ENCODE results near the gene SLC22A25. TPM values are rescaled to one million over a fixed set of nuclear protein-coding genes. Genes with fewer than 3 reads are reported as not detected.

Gene SLC22A25
- total and polyA plus RNA-seq, 2 of the 13 experiments (the other 11 are each of a cell fraction or from before 2014, with no cell fraction given), result 0.18 to 0.42 TPM

GRCh38 chr11:63244862-63245261 is 1.5 kb upstream of the SLC22A25 start:
- Histone ChIP-seq H3K4me2 (ENCODE audit: low read depth, low read length) (no peak overlapping the region), H4K20me1 (ENCODE audit: insufficient read depth, low read length) (no peaks in the 10 kb centered on the region), H3K4me3 (replicated peaks in 1 of 3; ENCODE audit: insufficient read depth in 1 of 3, low read depth in 2 of 3, low read length in 3 of 3) (no peak overlapping the region), H2AFZ (ENCODE audit: low read length) (no peak overlapping the region), H3K36me3 (replicated peaks in 1 of 2; ENCODE audit: control insufficient read depth in 1 of 2, insufficient read depth in 2 of 2, low read length in 2 of 2) (no peaks in the 10 kb centered on the region), H3K4me1 (ENCODE audit: insufficient read depth, low read length) (peaks cover 99% of the 10 kb centered on the region), H3K79me2 (ENCODE audit: insufficient read depth, low read length) (no peaks in the 10 kb centered on the region), H3K9me3 (ENCODE audit: low read length) (no peaks in the 10 kb centered on the region), H3K27ac (ENCODE audit: extremely low read length, insufficient read depth, low read length) (peak overlapping the region; percentile 3), H3K9ac (ENCODE audit: insufficient read depth, low read depth, low read length) (no peak overlapping the region), H3K27me3 (ENCODE audit: control insufficient read depth in 1 of 2, insufficient read depth in 2 of 2, low read length in 2 of 2) (no peaks in the 10 kb centered on the region)
- ChIA-PET POLR2A (no interaction called here), CTCF (ENCODE audit: low intra/inter-chr PET ratio, low total read pairs) (no interaction called here)
- no TSS peak for BruUV-seq (replicated peaks)
- peak; percentile 74 for TF ChIP-seq NFE2L2 (IDR thresholded peaks at IDR 0.05; ENCODE audit: low read length)
- TF ChIP-seq PAF1 (CRISPR knock-in tag; IDR thresholded peaks at IDR 0.05), result no peak
- WGBS (ENCODE audit: low lambda C conversion rate), result 95% methylated on average over 2 of the region's 2 CpGs
- intact Hi-C loops (cut with micrococcal nuclease; ENCODE audit: unreplicated experiment), result no loop called here
- no peak for FAIRE-seq
- ATAC-seq, result no peak
- peak; percentile 32 for DNase-seq (ENCODE audit: low spot score)
- in situ Hi-C loops (cut with HindIII; ENCODE audit: extremely low pct_ligation_motif_present, low pct_unique_long_range_greater_than_20kb), result no loop called here

- Histone ChIP-seq H3K36me3 (replicated peaks in 1 of 2; ENCODE audit: control insufficient read depth in 1 of 2, insufficient read depth in 2 of 2, low read length in 2 of 2) (no peaks in the 10 kb centered on the region), H3K79me2 (ENCODE audit: insufficient read depth, low read length) (no peaks in the 10 kb centered on the region), H3K4me1 (ENCODE audit: insufficient read depth, low read length) (peaks cover 99% of the 10 kb centered on the region), H3K9ac (ENCODE audit: insufficient read depth, low read depth, low read length) (no peak overlapping the region), H3K4me2 (ENCODE audit: low read depth, low read length) (no peak overlapping the region), H2AFZ (ENCODE audit: low read length) (no peak overlapping the region), H3K4me3 (replicated peaks in 1 of 3; ENCODE audit: insufficient read depth in 1 of 3, low read depth in 2 of 3, low read length in 3 of 3) (no peak overlapping the region), H3K27ac (ENCODE audit: extremely low read length, insufficient read depth, low read length) (peak overlapping the region; percentile 66), H3K27me3 (ENCODE audit: control insufficient read depth in 1 of 2, insufficient read depth in 2 of 2, low read length in 2 of 2) (no peaks in the 10 kb centered on the region), H3K9me3 (ENCODE audit: low read length) (peaks cover 4% of the 10 kb centered on the region; the same call in 1 of the 2 replicates), H4K20me1 (ENCODE audit: insufficient read depth, low read length) (no peaks in the 10 kb centered on the region)
- FAIRE-seq (no peak), DNase-seq (ENCODE audit: low spot score) (no peak), ATAC-seq (no peak)
- ChIA-PET POLR2A (interaction anchor here (1.0 kb wide), 1 partner anchor 9 kb away, joined by 4 read pairs; no protein-coding TSS in a partner anchor), CTCF (ENCODE audit: low intra/inter-chr PET ratio, low total read pairs) (no interaction called here)
- BruUV-seq (replicated peaks), result no TSS peak
- intact Hi-C loops (cut with micrococcal nuclease; ENCODE audit: unreplicated experiment), result no loop called here
- WGBS (ENCODE audit: low lambda C conversion rate), result 93% methylated on average over 5 of the region's 5 CpGs
- in situ Hi-C loops (cut with HindIII; ENCODE audit: extremely low pct_ligation_motif_present, low pct_unique_long_range_greater_than_20kb), result no loop called here
- no peak for TF ChIP-seq KAT8 (CRISPR knock-in tag; IDR thresholded peaks at IDR 0.05)
- TF ChIP-seq SALL2 (CRISPR knock-in tag; IDR thresholded peaks at IDR 0.05), result no peak
- no peak for TF ChIP-seq NFYC (CRISPR knock-in tag; IDR thresholded peaks at IDR 0.05)
- TF ChIP-seq CREB3 (CRISPR knock-in tag; IDR thresholded peaks at IDR 0.05), result no peak
- TF ChIP-seq CCAR2 (optimal IDR thresholded peaks at IDR 0.05; ENCODE audit: low read depth, low read length), result no peak
- TF ChIP-seq ZZZ3 (CRISPR knock-in tag; IDR thresholded peaks at IDR 0.05; ENCODE audit: borderline replicate concordance), result no peak
- TF ChIP-seq CEBPG (CRISPR knock-in tag; IDR thresholded peaks at IDR 0.05), result no peak
- no peak for TF ChIP-seq GATAD1 (CRISPR knock-in tag; IDR thresholded peaks at IDR 0.05)
- no peak for TF ChIP-seq FOXJ3 (CRISPR knock-in tag; IDR thresholded peaks at IDR 0.05; ENCODE audit: borderline replicate concordance)
- TF ChIP-seq ZNF841 (CRISPR knock-in tag; IDR thresholded peaks at IDR 0.05; ENCODE audit: borderline replicate concordance), result no peak
- TF ChIP-seq THYN1 (CRISPR knock-in tag; IDR thresholded peaks at IDR 0.05; ENCODE audit: borderline replicate concordance, low read depth), result no peak
- TF ChIP-seq BORCS8-MEF2B (CRISPR knock-in tag; IDR thresholded peaks at IDR 0.05), result no peak
- TF ChIP-seq HIC2 (CRISPR knock-in tag; IDR thresholded peaks at IDR 0.05; ENCODE audit: low read depth), result no peak
- TF ChIP-seq POLR2AphosphoS5 (IDR thresholded peaks at IDR 0.05; ENCODE audit: low read depth, low read length), result no peak
Observed at GRCh38 chr11:63242089-63242781, 1.2 kb downstream of the SLC22A25 start.

Measured in HepG2 (cell line).